GM19240 (cell line): Measurements from ENCODE around the gene CCDC92B.

Source experiments
- DNase-seq: peaks from one replicate; pipeline ENCODE4 v3.0.0; 2011; ENCODE audit warnings: low spot score; ENCODE audit not compliant: insufficient read length

The CCDC92B gene

DNA sequence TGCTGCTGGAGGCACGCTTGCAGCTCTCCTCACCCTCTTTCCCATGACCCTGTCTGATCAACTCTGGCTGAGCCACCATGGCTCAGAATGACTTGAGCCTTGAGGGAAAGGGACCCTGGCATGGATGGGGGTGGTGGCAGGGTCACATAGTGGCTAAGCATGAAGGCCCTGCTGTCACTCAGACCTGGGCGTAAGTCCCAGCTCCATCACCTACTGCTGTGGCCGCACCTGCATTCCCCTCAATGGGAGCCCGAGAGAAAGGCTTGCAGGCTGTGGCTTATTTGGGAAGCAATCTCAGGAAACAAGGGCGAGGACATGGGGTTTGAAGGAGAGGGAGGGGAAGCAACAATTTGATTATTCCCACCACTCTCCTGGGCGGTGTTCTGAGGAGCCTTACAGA lies 29.0 kb upstream of the CCDC92B start:
- DNase-seq: no peak

DNA sequence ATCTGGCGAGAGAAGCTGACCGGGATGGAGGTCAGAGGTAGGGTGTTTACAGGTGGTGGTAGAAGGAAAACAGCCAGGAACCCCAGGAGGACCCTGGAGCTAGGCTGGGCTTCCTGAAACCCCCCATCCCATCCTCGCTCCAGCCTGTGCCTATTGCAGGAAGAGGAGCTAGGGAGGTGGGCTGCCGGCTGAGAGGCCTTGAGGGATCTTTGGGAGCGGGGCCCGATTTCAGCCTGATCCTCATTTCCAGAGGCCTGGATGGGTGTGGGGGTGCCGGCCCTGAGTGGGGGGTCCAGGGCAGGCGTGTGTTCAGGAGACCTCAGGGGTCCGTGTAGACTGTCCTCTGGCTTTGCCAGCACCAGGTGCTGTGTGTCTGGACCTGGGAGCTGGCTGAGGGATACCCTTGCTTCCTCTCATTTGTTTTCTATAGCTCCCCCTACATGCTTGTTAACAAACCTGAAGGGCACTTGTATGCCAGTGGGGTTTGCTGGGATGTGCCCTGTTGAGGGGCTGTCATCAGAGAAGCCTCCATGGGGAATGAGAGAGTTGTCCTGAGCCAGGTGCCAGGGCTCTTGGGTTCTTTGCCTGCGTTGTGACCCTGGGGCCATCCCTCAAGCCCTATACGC lies 27.9 kb upstream of the CCDC92B start:
- no peak for DNase-seq

DNA sequence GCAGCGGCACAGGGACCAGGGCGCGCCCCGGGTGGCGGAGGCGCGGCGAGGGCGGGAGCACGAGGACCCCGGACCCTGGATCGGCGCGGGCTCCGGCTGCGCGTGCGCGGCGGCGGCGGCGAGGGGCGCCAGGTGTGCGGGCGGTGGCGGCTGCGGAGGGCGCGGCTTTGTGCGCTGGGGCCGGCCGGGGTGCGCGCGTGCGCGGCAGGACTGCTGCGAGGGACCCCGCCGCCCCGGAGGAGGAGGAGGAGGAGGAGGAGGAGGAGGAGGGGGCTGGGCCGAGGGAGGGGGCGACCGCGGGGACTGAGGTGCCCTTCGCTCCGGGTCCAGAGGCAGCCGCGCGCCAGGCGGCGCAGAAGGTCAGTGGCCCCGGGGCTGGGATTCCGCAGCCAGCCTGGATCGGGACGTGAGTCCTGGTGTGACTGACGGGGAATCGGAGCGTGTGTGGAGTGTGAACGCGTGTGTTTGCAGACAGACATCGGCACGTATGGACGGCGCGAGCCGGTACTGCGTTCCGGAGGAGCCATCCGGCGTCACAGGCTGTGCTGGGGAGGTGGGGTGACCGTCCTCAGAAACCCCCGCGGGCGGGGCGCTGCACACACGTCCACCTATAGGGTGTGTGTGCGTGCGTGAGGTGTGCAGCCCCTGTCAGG lies 27.3 kb upstream of the CCDC92B start:
- DNase-seq: no peak

DNA sequence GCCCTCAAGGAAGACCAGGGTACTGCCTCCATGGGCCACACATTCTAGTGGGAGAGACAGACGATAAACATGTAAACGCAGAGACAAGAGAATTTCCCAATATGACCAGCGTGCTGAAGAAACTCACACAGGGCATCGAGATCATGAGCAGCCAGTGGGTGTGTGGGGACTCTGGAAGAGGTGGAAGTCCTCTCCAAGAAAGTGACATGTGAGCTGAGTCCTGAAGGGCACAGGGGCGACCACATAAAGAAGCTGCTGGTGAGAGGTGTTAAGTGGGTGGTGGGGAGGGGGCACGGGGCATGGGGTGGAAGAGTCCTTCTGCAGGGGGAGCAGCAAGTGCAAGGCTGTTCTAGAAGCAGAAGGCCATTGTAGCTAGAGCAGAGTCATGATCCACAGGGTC lies 25.8 kb upstream of the CCDC92B start:
- DNase-seq: no peak

DNA sequence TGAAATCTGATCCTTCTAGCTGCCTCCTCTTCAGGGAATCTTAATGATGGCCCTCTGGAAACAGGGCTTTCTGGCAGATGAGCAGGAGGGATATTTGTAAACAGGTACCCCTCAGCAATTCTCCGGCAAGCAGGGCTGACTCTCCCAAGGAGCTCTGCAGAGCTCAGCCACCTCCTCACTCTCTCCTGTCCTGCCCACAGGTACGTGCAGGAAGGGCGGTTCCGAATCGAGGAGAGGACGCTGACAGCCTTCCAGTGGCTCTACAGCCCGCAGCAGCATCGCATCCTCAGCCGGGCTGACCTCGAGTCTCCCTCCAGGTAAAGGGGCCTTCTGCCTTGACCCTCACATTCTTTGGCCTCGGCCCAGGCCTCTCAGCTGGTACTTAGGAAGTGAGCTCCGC lies 20.7 kb upstream of the CCDC92B start:
- DNase-seq: no peak

DNA sequence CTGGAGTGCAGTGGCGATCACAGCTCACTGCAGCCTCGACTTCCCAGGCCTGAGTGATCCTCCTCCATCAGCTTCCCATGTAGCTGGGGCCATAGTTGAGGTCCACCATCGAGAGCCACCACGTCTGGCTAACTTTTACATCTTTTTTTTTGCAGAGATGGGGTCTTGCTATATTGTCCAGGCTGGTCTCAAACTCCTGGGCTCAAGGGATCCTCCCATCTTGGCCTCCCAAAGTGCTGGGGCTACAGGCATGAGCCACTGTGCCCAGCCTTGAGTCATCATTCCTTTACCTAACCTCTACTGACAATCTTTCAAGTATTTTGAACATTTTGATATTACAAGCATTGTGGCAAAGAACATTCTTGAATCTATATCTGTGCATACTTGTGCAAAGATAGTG lies 9.4 kb upstream of the CCDC92B start:
- DNase-seq: no peak

DNA sequence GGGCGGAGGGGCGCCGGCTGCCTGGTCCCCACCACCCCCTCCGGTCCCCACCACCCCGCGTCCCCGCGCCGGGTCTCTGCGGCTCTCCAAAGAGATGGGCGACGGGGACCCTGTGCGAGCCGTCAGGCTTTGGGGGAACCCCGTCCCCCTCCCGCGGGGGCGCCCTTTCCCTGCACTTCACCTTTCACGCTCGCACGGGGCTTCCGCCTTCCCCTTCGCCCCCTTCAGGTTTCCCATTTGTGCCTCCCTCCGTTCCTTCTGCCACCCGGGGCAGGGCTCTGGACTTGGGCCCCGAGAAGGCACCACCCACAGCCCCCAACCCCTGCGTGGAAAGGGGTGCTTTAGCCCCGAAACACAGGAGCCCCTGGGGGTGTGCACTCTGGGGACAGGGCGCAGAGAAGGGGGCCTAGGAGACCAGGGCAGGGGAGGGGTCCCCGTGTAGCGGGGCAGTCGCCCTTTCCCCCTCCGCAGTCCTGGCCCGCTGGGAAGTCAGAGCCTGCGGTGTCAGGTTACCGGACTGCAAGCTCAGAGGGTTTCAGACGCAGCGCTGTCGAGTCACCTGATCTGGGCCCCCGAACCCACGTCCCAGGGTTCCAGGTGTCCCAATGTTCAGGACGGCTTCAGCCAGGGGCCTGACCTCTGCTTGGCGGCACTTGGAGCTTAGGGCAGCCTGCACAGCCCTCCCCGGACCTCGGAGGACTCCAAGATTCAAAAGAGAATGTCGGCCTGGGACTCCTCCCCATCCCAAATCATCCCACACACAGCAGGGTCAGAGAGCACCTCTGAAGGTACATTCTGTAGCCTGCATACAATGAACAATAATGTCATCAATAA lies 6.7 kb upstream of the CCDC92B start:
- no peak for DNase-seq

DNA sequence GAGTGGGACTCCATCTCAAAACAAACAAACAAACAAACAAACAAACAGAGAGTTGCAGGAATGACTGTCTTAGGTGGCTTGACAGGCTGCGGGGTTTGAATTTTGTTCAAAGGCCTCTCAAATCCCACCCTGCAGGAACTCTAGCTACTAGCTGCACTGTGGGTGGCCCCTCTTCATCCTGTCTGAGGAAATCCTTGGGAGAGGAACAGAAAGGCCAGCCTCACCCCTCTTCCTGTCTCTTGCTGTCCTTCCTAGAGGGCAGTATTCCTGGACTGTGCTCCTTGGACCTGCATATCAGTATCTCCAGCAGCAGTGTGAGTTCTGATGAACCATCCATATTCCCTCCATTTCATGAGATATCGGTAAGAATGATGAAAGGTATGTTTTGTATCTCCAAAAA lies 2.0 kb upstream of the CCDC92B start:
- DNase-seq: no peak

DNA sequence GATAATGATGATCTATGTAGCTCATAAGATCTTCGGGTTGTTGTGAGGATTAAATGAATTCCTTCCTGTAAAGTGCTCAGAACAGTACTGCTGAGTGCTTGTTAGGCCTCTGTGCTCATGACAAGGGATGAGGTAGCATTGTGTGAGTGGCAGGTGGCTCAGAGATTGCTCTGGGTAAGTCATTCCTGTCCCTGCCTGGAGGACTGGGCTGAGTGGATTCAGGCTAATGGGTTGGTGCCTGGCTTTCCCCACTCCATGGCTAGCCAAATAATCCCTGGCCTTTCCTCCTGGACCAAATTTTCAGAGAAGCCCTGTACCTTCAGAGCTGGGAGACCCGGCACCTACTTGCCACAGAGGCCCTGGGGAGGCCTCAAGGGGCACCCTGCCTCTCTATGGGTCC lies 1.3 kb upstream of the CCDC92B start:
- no peak for DNase-seq

DNA sequence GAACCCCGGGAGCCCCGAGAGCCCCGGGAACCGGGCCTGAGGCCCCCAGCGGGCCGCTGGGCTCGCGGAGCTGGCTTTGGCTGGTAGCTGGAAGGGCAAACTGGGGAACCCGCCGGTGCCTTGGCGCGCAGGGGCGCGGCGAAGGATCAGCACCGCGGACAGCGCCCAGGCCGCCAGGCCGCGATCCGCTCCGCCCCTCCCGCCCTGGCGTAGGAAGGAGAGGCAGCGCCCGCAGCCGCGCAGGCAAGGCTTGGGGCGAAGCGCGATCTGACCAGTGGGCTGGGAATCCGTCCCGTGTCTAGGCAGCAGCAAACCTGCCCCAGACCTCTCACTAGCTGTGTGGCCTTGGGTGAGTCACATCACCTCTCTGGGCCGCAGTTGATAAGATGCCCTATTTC lies 331 bp upstream of the CCDC92B start:
- DNase-seq: peak; percentile 78

DNA sequence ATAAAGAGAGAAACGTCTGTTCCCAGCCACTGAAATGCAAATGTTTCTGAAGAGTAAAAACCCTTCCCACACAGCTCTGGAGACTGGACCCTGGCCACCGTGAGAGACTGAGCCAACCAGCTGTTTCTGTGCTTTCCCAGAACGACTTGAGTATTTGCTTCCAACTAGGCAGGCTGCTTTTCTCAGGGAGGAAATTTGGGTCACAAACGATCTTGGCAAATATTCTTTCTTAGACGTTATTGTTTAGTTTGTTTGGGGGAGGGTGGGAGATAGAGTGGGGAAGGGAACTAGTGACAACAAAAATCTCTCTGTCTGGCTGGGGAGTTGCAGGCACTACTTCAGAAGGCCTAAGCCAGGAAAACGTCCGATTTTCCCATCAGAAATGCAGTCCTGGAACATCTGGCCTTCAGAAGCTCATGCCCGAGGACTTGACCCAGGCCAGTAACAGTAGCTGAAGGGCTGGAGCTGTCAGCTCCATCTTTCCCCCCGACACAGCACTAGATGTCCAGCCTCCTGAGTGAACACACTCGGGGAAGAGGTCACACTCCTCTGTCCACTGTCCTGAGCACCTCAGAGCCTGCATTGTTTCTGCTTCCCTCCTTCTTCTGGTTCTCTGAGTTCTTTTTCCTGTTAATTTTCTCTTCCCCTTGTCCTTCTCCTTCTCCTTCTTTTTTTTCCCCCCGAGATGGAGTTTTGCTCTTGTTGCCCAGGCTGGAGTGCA lies 4.0 kb downstream of the CCDC92B start:
- no peak for DNase-seq

DNA sequence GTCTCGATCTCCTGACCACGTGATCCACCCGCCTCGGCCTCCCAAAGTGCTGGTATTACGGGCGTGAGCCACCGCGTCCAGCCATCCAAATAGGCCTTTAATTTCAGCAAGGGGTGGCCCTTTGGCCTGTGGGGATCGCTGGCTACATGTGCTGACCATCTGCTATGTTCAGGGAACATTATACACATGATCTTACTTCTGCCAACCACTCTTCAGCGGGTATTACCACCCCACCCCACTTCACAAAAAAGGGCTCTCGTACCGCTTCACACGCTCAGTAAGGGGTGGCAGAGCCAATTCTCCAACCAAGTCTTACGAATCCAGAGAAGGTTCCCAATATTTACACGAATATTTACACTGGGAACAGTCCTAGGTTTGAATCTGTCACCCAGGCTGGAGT lies 11.8 kb downstream of the CCDC92B start:
- no peak for DNase-seq

DNA sequence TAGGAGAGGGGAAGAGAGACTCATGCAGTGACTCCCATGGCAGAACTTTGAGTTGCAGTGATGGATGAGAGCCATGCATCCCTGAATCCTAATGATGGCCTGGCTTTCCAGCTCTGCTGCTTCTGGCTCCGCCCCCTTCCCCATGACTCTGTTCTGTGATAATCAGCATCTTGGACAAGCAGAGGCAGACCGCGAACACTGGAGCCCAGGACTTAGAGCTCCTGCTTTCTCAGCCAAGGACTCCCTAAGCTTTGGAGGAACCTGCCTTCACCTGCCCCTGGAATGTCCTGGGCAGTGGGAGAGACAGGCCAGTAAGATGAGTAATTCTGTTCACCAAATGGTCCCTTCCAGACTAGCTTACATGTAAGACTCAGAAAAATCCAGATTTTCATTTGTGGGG lies 12.5 kb downstream of the CCDC92B start:
- no peak for DNase-seq

DNA sequence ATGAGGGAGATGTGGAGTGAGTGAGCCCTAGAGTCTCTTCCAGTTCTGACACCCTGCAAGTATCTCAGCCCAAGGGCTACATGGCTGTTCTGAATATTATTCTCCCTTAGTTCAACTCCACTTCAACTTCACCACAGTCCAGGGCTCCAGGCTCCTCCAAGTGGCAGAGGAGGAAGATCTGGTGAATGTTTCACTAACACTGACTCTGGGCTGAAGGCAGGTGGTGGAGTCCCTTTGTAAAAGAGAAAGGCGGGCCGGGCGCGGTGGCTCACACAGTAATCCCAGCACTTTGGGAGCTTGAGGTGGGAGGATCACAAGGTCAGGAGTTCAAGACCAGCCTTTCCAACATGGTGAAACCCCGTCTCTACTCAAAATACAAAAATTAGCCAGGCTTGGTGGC lies 13.6 kb downstream of the CCDC92B start:
- DNase-seq: no peak

DNA sequence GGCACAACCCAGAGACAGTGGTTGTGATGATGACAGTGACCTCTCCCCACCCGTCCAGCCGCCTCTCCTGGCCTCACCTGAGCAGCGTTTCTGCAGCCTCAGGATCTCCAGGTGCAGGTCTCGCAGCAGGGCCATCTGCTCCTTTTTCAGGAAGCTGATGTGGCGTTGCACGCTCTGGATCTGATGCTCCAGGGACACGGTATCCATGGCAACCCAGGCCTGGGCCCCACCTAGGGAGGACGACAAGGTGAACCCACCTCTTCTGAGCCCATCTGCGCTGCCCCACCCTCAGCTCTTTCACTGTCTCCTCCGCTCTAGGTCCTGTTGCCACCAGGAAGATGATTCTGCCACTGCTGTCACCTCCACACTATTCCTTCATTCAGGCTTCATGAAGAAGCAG lies 14.5 kb downstream of the CCDC92B start:
- no peak for DNase-seq

DNA sequence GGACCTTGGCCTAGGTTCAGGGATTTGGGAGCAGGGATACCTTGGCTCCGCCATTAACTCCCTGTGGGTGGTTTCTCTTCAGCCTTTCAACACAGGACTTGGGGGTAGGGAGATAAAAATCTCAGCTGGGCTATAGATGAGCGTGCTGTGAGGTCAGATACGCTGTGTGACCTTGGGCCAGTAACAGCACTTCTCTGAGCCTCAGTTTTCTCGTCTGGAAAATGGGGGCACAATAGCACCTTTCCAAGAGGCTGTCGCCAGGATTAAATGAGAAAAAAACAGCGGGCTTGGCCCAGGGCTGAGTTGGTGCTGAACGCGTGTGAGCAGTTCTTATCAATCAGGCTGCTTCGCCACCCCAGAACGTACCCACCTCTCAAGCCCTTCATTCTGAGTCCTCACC lies 17.6 kb downstream of the CCDC92B start:
- no peak for DNase-seq

DNA sequence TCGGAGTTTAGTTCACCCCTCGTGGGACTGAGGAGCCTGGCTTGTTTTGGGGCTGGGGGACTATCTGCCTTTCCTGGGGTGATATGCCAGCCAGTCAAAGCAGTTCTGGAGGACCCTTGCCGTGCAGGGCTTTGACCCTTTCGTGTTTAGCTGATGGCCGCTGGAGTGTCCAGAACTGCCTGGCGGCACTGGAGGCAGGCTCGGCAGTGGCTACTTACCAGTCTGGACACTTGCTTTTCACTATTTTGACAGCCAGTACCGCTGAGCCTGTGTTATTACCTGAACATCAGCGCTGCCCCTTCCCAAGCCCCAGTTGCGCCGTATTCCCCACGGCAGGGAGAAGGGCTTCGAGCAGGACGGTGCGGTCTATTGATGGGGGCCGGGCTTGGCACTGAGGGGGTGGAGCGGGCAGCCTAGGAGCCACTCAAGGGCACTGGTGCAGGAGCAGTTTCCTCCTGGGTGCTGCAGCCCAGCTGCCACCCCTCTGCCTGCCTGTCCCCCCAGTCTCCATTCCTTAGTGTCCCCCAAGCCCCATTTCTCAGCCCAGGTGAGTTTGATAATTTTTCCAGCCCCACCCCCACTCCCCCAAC lies 18.6 kb downstream of the CCDC92B start:
- no peak for DNase-seq

DNA sequence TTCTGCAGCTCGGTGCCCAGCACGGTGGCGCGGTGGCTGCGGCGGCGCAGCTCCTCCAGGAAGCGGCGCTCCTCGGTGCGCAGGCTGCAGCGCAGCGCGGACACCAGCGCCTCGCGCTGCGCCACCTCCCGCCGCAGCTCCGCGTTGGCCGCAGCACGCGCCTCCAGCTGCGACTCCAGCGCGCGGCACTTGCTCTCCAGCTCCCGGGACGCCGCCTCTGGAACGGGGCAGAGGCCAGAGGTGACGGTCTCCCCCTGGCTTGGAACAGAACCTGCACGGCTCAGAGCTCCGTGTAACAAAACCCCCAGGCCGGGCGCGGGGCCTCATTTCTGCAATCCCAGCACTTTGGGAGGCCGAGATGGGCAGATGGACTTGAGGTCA lies 24.7 kb downstream of the CCDC92B start:
- DNase-seq: no peak

DNA sequence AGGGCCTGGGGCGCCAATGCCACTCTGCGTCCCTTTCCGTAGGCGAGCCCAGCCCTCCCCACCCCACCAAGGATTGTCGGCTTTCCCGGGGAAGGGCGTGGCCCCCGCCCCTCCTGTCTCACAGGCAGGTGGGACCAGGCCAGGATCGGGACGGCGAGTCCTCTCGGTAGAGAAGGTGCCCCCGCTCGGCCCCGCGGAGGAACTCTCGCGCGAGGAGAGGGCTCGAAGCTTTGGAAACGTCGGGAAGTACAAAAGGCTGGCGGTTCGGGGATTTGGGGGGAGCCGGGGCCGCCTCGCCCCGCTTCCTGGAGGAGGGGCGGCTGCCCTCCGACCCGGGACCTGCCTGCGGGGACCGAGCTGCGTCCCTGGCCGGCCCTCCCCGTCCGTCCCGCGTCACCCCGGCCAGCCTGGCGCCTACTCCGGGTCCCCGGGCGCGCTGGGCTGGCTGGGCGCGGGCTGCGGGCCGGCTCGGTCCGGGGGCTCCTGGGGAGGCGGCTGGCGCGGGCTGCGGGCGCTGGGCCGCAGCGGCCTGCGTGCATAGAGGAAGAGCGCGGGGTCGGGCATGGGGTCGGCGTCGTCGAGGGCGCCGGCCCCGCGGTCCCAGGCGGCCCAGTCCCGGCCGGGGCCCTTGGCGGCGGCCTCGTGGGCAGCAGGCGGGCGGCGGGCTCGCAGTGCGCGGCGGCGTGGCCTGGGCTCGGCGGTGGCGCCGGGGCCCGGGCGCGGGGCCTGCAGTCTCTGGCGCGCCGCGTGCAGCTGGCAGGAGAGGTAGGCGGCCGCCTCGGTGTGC lies 25.3 kb downstream of the CCDC92B start:
- no peak for DNase-seq

DNA sequence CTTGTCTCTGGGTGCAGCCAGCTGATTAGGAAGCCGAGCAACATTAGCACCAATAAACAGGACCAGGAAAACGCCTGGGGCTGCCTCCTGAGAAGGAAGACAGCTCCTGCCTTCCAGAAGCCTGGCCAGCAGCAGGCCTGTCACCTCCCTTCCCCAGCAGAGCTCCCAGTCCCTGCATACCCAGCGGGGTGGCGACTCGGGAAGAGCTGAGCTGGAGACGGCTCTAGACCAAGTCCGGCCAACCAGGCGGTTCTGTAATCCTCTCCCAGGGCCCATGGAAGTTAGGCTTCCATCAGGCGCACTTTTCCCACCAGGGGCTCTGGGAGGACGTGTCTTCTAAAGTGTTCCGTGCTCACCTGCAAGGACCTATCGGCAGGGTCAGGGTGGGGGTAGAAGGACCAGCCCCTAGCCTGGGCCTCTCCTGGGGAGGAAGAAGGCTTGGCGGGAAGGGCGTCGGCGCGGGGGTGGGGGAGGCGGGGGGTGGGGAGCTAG lies 25.9 kb downstream of the CCDC92B start:
- DNase-seq: no peak

DNA sequence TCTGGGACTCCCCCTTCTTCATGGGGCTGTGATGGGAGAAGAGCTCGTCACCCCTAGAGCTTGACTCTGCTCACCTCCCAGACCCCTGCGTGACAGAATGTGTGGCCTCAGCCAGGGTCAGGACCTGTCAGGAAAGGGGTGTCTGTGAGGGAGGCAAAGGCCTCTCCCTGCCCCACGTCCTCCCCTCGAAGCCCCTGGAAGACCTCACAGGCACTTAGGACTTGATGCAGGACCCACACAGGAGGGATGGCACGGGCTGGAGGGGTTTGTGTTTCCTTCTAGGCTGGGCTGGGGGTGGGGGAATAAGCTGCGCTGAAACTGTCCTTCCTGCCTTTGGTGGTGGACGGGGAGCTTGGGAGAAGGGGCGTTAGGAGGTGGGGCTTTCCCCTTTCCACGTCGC lies 26.8 kb downstream of the CCDC92B start:
- no peak for DNase-seq
